Glutamatergic neuron (in vitro differentiated cells): ENCODE data around the gene CDH23. TPM values are rescaled to one million over a fixed set of nuclear protein-coding genes. Genes with fewer than 3 reads are reported as not detected.
A peak's percentile ranks its signal among the peaks of the same experiment; 100 is the strongest.

Experiments used
- DNase-seq: peaks from one replicate; pipeline ENCODE4 v3.0.0; 2022
- H3K27ac Mint-ChIP-seq: one replicate; pipeline ENCODE4 v1.8.0; 2020; ENCODE audit warnings: mild to moderate bottlenecking, mixed read lengths, inconsistent platforms; ENCODE audit not compliant: unreplicated experiment
- H3K27me3 Mint-ChIP-seq: one replicate; pipeline ENCODE4 v1.8.0; 2020; ENCODE audit warnings: mild to moderate bottlenecking, moderate library complexity, mixed read lengths, inconsistent platforms; ENCODE audit not compliant: unreplicated experiment
- H3K36me3 Mint-ChIP-seq: one replicate; pipeline ENCODE4 v1.8.0; 2020; ENCODE audit warnings: mild to moderate bottlenecking, mixed read lengths, inconsistent platforms; ENCODE audit not compliant: unreplicated experiment
- H3K4me1 Mint-ChIP-seq: one replicate; pipeline ENCODE4 v1.8.0; 2020; ENCODE audit warnings: mild to moderate bottlenecking, low read depth, mixed read lengths, inconsistent platforms; ENCODE audit not compliant: unreplicated experiment
- H3K4me3 Mint-ChIP-seq: one replicate; pipeline ENCODE4 v1.8.0; 2020; ENCODE audit warnings: mild to moderate bottlenecking, mixed read lengths, inconsistent platforms; ENCODE audit not compliant: unreplicated experiment
- H3K9me3 Mint-ChIP-seq: one replicate; pipeline ENCODE4 v1.8.0; 2020; ENCODE audit warnings: mild to moderate bottlenecking, moderate library complexity, mixed read lengths, inconsistent platforms; ENCODE audit not compliant: unreplicated experiment
- CTCF ChIP-seq: fragments of 200-600 bp; sonication (generic); IDR thresholded peaks from one replicate; pipeline ENCODE4 v1.5.0; 2021; ENCODE audit not compliant: partially characterized antibody, unreplicated experiment
- total RNA-seq: library from RNA; stranded (reverse); fragmentation: NEBNext Ultra II Directional; extraction: Animal tissue kit (Norgen Biotek cat#: 25700); gene quantifications from one replicate; pipeline ENCODE4 v1.2.1, GENCODE V29; 2021; ENCODE audit not compliant: unreplicated experiment

The CDH23 gene
- total RNA-seq, 1 donor from 2014 or later = 2.0 TPM

GRCh38 chr10:71810048-71810750, 413.5 kb downstream of the CDH23 start:
- no peak for DNase-seq
- H3K27me3 Mint-ChIP-seq = peaks cover 16% of the 10 kb centered on the region
- H3K27ac Mint-ChIP-seq = no peak overlapping the region
- peaks cover 8% of the 10 kb centered on the region for H3K4me1 Mint-ChIP-seq
- H3K36me3 Mint-ChIP-seq = peaks cover 4% of the 10 kb centered on the region
- TF ChIP-seq CTCF = no peak
- H3K4me3 Mint-ChIP-seq = no peak overlapping the region
- peaks cover 8% of the 10 kb centered on the region for H3K9me3 Mint-ChIP-seq

- Mint-ChIP-seq H3K9me3 (peaks cover 12% of the 10 kb centered on the region), H3K27me3 (peaks cover 20% of the 10 kb centered on the region), H3K4me1 (peaks cover 8% of the 10 kb centered on the region), H3K27ac (no peak overlapping the region), H3K36me3 (peaks cover 4% of the 10 kb centered on the region), H3K4me3 (no peak overlapping the region)
- no peak for TF ChIP-seq CTCF
- no peak for DNase-seq
These were observed 414.6 kb downstream of the CDH23 start for GRCh38 chr10:71811351-71811750.

GRCh38 chr10:71812016-71812912, 415.5 kb downstream of the CDH23 start:
- peaks cover 4% of the 10 kb centered on the region for H3K36me3 Mint-ChIP-seq
- H3K9me3 Mint-ChIP-seq = peaks cover 13% of the 10 kb centered on the region
- peaks cover 8% of the 10 kb centered on the region for H3K4me1 Mint-ChIP-seq
- no peak overlapping the region for H3K27ac Mint-ChIP-seq
- DNase-seq = peak; percentile 78
- no peak overlapping the region for H3K4me3 Mint-ChIP-seq
- peak; percentile 84 for TF ChIP-seq CTCF
- H3K27me3 Mint-ChIP-seq = peaks cover 23% of the 10 kb centered on the region

GRCh38 chr10:71812913-71813590, 416.3 kb downstream of the CDH23 start:
- H3K4me1 Mint-ChIP-seq = peaks cover 7% of the 10 kb centered on the region
- peak; percentile 44 for DNase-seq
- peak overlapping the region; percentile 61 for H3K4me3 Mint-ChIP-seq
- H3K27me3 Mint-ChIP-seq = peaks cover 24% of the 10 kb centered on the region
- peaks cover 3% of the 10 kb centered on the region for H3K36me3 Mint-ChIP-seq
- no peak for TF ChIP-seq CTCF
- peaks cover 12% of the 10 kb centered on the region for H3K9me3 Mint-ChIP-seq
- peak overlapping the region; percentile 72 for H3K27ac Mint-ChIP-seq
